HepG2 (cell line): Measurements from ENCODE around the gene PPP2R2C. TPM values are rescaled to one million over a fixed set of nuclear protein-coding genes. Genes with fewer than 3 reads are reported as not detected.

Source experiments
- HMG20B ChIP-seq: conservative IDR thresholded peaks from 2 replicates; pipeline ENCODE4 v1.6.1; 2016; ENCODE audit warnings: missing genetic modification reagents, missing compliant biosample characterization
- HOXA3 ChIP-seq: sonication (generic); formaldehyde crosslinking; IDR thresholded peaks from 2 replicates; pipeline ENCODE4 v1.5.0; 2020; ENCODE audit warnings: missing genetic modification reagents
- MIXL1 ChIP-seq: IDR thresholded peaks from 2 replicates; pipeline ENCODE4 v1.6.1; 2016
- NR2F2 ChIP-seq: IDR thresholded peaks from 2 replicates; pipeline ENCODE4 v1.6.1; 2012; ENCODE audit warnings: low read depth, inconsistent platforms, borderline replicate concordance
- RBFOX2 ChIP-seq: fragments of 200-400 bp; formaldehyde crosslinking; IDR thresholded peaks from 2 replicates; pipeline ENCODE4 v1.6.1; 2017; ENCODE audit warnings: low read depth, mild to moderate bottlenecking, low read length
- SSRP1 ChIP-seq: IDR thresholded peaks from 2 replicates; pipeline ENCODE4 v1.6.1; 2016; ENCODE audit warnings: control low read depth
- ZNF510 ChIP-seq: sonication (generic); formaldehyde crosslinking; IDR thresholded peaks from 2 replicates; pipeline ENCODE4 v1.4.0; 2020; ENCODE audit warnings: low read depth, mild to moderate bottlenecking, missing genetic modification reagents
- polyA plus RNA-seq, 8 experiments: library from polyadenylated mRNA; depleted of rRNA in 3 of 8; stranded (reverse) in 7 of 8; unstranded in 1 of 8; fragments of >200 nt; fragmentation: Illumina TruSeq in 4 of 8; extraction: Trizol in 4 of 8; gene quantifications; 2 replicates each; pipeline versions ENCODE4 v1.2.1 to v1.2.3, GENCODE V29; 2011 to 2016; ENCODE audit warnings: low read depth in 4 of 8, missing spikeins in 1 of 8, mixed read lengths in 1 of 8; ENCODE audit not compliant: insufficient read depth in 1 of 8
- total RNA-seq, 5 experiments: library from RNA; depleted of rRNA; stranded (reverse); fragments of >200 nt; fragmentation: Illumina TruSeq; extraction: Trizol; gene quantifications; 2 replicates each; pipeline ENCODE4 v1.2.3, GENCODE V29; 2016; ENCODE audit warnings: low read depth in 1 of 5
- TF ChIP-seq, protein P1 (sequence below): sonication (generic); formaldehyde crosslinking; IDR thresholded peaks from 2 replicates; pipeline ENCODE4 v1.9.0; 2021; ENCODE audit warnings: missing genetic modification reagents, borderline replicate concordance
- TF ChIP-seq, protein P2 (sequence below): sonication (generic); formaldehyde crosslinking; IDR thresholded peaks from 2 replicates; pipeline ENCODE4 v1.4.0; 2020; ENCODE audit warnings: missing genetic modification reagents
- TF ChIP-seq, protein P3 (sequence below): sonication (generic); formaldehyde crosslinking; IDR thresholded peaks from 2 replicates; pipeline ENCODE4 v1.5.1; 2020; ENCODE audit warnings: missing genetic modification reagents, mild to moderate bottlenecking, borderline replicate concordance
- TF ChIP-seq, protein P4 (sequence below): IDR thresholded peaks from 2 replicates; pipeline ENCODE4 v1.6.1; 2012; ENCODE audit warnings: low read depth, low read length, improper control_type of control experiment

Gene PPP2R2C
- total and polyA plus RNA-seq, 2 of the 13 experiments (the other 11 are each of a cell fraction or from before 2014, with no cell fraction given): 0.60 to 8.6 TPM

DNA sequence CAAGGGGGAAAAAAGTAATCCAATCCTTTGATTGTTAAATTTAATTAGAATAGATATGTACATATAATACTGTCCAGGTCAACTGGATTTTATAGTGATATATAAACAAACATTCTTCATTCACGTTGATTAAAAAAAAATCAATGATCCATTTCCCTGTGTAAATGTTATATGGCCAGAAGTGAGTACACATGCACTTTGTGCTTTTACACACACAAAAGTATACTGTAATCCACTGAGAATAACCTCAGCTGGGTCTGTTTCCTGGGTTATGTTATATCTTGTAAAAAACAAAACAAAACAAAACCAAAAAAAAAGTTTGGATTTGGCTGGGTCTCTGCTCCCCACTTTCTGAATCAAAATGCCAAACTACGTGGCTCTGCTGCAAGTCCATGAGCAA, 151.1 kb downstream of the PPP2R2C start (continued):
- TF ChIP-seq, protein P1, sequence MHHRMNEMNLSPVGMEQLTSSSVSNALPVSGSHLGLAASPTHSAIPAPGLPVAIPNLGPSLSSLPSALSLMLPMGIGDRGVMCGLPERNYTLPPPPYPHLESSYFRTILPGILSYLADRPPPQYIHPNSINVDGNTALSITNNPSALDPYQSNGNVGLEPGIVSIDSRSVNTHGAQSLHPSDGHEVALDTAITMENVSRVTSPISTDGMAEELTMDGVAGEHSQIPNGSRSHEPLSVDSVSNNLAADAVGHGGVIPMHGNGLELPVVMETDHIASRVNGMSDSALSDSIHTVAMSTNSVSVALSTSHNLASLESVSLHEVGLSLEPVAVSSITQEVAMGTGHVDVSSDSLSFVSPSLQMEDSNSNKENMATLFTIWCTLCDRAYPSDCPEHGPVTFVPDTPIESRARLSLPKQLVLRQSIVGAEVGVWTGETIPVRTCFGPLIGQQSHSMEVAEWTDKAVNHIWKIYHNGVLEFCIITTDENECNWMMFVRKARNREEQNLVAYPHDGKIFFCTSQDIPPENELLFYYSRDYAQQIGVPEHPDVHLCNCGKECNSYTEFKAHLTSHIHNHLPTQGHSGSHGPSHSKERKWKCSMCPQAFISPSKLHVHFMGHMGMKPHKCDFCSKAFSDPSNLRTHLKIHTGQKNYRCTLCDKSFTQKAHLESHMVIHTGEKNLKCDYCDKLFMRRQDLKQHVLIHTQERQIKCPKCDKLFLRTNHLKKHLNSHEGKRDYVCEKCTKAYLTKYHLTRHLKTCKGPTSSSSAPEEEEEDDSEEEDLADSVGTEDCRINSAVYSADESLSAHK (CRISPR knock-in tag): no peak
- TF ChIP-seq SSRP1: no peak
- TF ChIP-seq, protein P2, sequence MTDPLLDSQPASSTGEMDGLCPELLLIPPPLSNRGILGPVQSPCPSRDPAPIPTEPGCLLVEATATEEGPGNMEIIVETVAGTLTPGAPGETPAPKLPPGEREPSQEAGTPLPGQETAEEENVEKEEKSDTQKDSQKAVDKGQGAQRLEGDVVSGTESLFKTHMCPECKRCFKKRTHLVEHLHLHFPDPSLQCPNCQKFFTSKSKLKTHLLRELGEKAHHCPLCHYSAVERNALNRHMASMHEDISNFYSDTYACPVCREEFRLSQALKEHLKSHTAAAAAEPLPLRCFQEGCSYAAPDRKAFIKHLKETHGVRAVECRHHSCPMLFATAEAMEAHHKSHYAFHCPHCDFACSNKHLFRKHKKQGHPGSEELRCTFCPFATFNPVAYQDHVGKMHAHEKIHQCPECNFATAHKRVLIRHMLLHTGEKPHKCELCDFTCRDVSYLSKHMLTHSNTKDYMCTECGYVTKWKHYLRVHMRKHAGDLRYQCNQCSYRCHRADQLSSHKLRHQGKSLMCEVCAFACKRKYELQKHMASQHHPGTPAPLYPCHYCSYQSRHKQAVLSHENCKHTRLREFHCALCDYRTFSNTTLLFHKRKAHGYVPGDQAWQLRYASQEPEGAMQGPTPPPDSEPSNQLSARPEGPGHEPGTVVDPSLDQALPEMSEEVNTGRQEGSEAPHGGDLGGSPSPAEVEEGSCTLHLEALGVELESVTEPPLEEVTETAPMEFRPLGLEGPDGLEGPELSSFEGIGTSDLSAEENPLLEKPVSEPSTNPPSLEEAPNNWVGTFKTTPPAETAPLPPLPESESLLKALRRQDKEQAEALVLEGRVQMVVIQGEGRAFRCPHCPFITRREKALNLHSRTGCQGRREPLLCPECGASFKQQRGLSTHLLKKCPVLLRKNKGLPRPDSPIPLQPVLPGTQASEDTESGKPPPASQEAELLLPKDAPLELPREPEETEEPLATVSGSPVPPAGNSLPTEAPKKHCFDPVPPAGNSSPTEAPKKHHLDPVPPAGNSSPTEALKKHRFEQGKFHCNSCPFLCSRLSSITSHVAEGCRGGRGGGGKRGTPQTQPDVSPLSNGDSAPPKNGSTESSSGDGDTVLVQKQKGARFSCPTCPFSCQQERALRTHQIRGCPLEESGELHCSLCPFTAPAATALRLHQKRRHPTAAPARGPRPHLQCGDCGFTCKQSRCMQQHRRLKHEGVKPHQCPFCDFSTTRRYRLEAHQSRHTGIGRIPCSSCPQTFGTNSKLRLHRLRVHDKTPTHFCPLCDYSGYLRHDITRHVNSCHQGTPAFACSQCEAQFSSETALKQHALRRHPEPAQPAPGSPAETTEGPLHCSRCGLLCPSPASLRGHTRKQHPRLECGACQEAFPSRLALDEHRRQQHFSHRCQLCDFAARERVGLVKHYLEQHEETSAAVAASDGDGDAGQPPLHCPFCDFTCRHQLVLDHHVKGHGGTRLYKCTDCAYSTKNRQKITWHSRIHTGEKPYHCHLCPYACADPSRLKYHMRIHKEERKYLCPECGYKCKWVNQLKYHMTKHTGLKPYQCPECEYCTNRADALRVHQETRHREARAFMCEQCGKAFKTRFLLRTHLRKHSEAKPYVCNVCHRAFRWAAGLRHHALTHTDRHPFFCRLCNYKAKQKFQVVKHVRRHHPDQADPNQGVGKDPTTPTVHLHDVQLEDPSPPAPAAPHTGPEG (CRISPR knock-in tag): no peak
- no peak for TF ChIP-seq RBFOX2
- TF ChIP-seq, protein P3, sequence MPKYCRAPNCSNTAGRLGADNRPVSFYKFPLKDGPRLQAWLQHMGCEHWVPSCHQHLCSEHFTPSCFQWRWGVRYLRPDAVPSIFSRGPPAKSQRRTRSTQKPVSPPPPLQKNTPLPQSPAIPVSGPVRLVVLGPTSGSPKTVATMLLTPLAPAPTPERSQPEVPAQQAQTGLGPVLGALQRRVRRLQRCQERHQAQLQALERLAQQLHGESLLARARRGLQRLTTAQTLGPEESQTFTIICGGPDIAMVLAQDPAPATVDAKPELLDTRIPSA (CRISPR knock-in tag): no peak
- no peak for TF ChIP-seq HMG20B
- TF ChIP-seq, protein P4, sequence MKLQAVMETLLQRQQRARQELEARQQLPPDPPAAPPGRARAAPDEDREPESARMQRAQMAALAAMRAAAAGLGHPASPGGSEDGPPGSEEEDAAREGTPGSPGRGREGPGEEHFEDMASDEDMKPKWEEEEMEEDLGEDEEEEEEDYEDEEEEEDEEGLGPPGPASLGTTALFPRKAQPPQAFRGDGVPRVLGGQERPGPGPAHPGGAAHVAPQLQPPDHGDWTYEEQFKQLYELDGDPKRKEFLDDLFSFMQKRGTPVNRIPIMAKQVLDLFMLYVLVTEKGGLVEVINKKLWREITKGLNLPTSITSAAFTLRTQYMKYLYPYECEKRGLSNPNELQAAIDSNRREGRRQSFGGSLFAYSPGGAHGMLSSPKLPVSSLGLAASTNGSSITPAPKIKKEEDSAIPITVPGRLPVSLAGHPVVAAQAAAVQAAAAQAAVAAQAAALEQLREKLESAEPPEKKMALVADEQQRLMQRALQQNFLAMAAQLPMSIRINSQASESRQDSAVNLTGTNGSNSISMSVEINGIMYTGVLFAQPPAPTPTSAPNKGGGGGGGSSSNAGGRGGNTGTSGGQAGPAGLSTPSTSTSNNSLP: peak; percentile 99
- no peak for TF ChIP-seq NR2F2
- 0 out of 2 replicates have a peak, but pooled peaks have one; percentile 27 for TF ChIP-seq MIXL1 (CRISPR knock-in tag)
- no peak for TF ChIP-seq HOXA3 (CRISPR knock-in tag)
- no peak for TF ChIP-seq ZNF510 (CRISPR knock-in tag)
